HepG2 (cell line): ENCODE measurements around the gene LGALS4. TPM values are rescaled to one million over a fixed set of nuclear protein-coding genes. Genes with fewer than 3 reads are reported as not detected.

Source experiments
- ATF3 ChIP-seq: sonication (generic); formaldehyde crosslinking; IDR thresholded peaks from 2 replicates; pipeline ENCODE4 v1.4.0; 2020; ENCODE audit warnings: missing genetic modification reagents
- E2F2 ChIP-seq: sonication (generic); formaldehyde crosslinking; IDR thresholded peaks from 2 replicates; pipeline ENCODE4 v1.4.0; 2020; ENCODE audit warnings: missing genetic modification reagents, borderline replicate concordance
- HMGA1 ChIP-seq: sonication (generic); formaldehyde crosslinking; conservative IDR thresholded peaks from 2 replicates; pipeline ENCODE4 v1.4.0; 2020; ENCODE audit warnings: missing genetic modification reagents
- HMGXB3 ChIP-seq: sonication (generic); formaldehyde crosslinking; IDR thresholded peaks from 2 replicates; pipeline ENCODE4 v1.4.0; 2020; ENCODE audit warnings: missing genetic modification reagents, borderline replicate concordance
- IRF9 ChIP-seq: sonication (generic); formaldehyde crosslinking; IDR thresholded peaks from 2 replicates; pipeline ENCODE4 v1.8.0; 2022; ENCODE audit warnings: missing genetic modification reagents, mild to moderate bottlenecking, borderline replicate concordance
- RBAK ChIP-seq: sonication (generic); formaldehyde crosslinking; IDR thresholded peaks from 2 replicates; pipeline ENCODE4 v1.5.1; 2020; ENCODE audit warnings: mild to moderate bottlenecking, missing genetic modification reagents
- TFE3 ChIP-seq: IDR thresholded peaks from 2 replicates; pipeline ENCODE4 v1.6.1; 2016
- ZBTB2 ChIP-seq: sonication (generic); formaldehyde crosslinking; IDR thresholded peaks from 2 replicates; pipeline ENCODE4 v1.8.0; 2022; ENCODE audit warnings: low read depth, missing genetic modification reagents
- ZFP37 ChIP-seq: sonication (generic); formaldehyde crosslinking; IDR thresholded peaks from 2 replicates; pipeline ENCODE4 v1.4.0; 2020; ENCODE audit warnings: missing genetic modification reagents, borderline replicate concordance
- ZNF704 ChIP-seq: sonication (generic); formaldehyde crosslinking; IDR thresholded peaks from 2 replicates; pipeline ENCODE4 v1.8.1; 2023; ENCODE audit warnings: mild to moderate bottlenecking, inconsistent platforms, moderate library complexity, missing genetic modification reagents, borderline replicate concordance
- ZNF775 ChIP-seq: sonication (generic); formaldehyde crosslinking; IDR thresholded peaks from 2 replicates; pipeline ENCODE4 v1.4.0; 2020; ENCODE audit warnings: missing genetic modification reagents, mild to moderate bottlenecking, moderate library complexity, borderline replicate concordance
- ZNF776 ChIP-seq: sonication (generic); formaldehyde crosslinking; IDR thresholded peaks from 2 replicates; pipeline ENCODE4 v1.4.0; 2020; ENCODE audit warnings: mild to moderate bottlenecking, missing genetic modification reagents
- ZNF800 ChIP-seq: sonication (generic); formaldehyde crosslinking; IDR thresholded peaks from 2 replicates; pipeline ENCODE4 v1.4.0; 2020; ENCODE audit warnings: missing genetic modification reagents
- polyA plus RNA-seq, 8 experiments: library from polyadenylated mRNA; depleted of rRNA in 3 of 8; stranded (reverse) in 7 of 8; unstranded in 1 of 8; fragments of >200 nt; fragmentation: Illumina TruSeq in 4 of 8; extraction: Trizol in 4 of 8; gene quantifications; 2 replicates each; pipeline versions ENCODE4 v1.2.1 to v1.2.3, GENCODE V29; 2011 to 2016; ENCODE audit warnings: low read depth in 4 of 8, missing spikeins in 1 of 8, mixed read lengths in 1 of 8; ENCODE audit not compliant: insufficient read depth in 1 of 8
- total RNA-seq, 5 experiments: library from RNA; depleted of rRNA; stranded (reverse); fragments of >200 nt; fragmentation: Illumina TruSeq; extraction: Trizol; gene quantifications; 2 replicates each; pipeline ENCODE4 v1.2.3, GENCODE V29; 2016; ENCODE audit warnings: low read depth in 1 of 5

LGALS4 gene
- total and polyA plus RNA-seq, 2 of the 13 experiments (the other 11 are each of a cell fraction or from before 2014, with no cell fraction given): 0.24 to 0.71 TPM

- TF ChIP-seq TFE3 (CRISPR knock-in tag): peak; percentile 30; the same call in 1 of the 2 replicates
- TF ChIP-seq HMGXB3 (CRISPR knock-in tag): peak; percentile 99
- TF ChIP-seq RBAK (CRISPR knock-in tag): no peak
- peak; percentile 64; the same call in 1 of the 2 replicates for TF ChIP-seq IRF9 (CRISPR knock-in tag)
- no peak; the same call in 1 of the 2 replicates for TF ChIP-seq ATF3 (CRISPR knock-in tag)
- TF ChIP-seq ZNF800 (CRISPR knock-in tag): no peak
- TF ChIP-seq ZNF704 (CRISPR knock-in tag): 0 out of 2 replicates have a peak, but pooled peaks have one; percentile 2
- no peak for TF ChIP-seq ZFP37 (CRISPR knock-in tag)
- peak; percentile 19; the same call in 1 of the 2 replicates for TF ChIP-seq E2F2
- TF ChIP-seq HMGA1 (CRISPR knock-in tag): no peak
- no peak for TF ChIP-seq ZNF775 (CRISPR knock-in tag)
- TF ChIP-seq ZNF776: no peak
- TF ChIP-seq ZBTB2: peak; percentile 49; the same call in 1 of the 2 replicates
These were observed 37.2 kb upstream of the LGALS4 start, which contains the start of gene HNRNPL (continued) for GRCh38 chr19:38849860-38850435.
